HL-60 (cell line): ENCODE measurements around the gene KANK4.

ENCODE experiments used
- DNase-seq, 2 experiments: peaks; one replicate each; pipeline ENCODE4 v3.0.0-alpha.2; 2010 to 2020; ENCODE audit warnings: low read depth in 1 of 2, low spot score in 1 of 2
- H3K27ac ChIP-seq: fragments of 250-450 bp; sonication (Bioruptor Pico); replicated peaks from 2 replicates; pipeline ENCODE4 v1.5.1; 2020; ENCODE audit warnings: mild to moderate bottlenecking, moderate library complexity
- H3K27me3 ChIP-seq: fragments of 250-450 bp; sonication (Bioruptor Pico); 2 replicates; pipeline ENCODE4 v1.5.1; 2021; ENCODE audit warnings: mild to moderate bottlenecking, moderate library complexity; ENCODE audit not compliant: insufficient read depth, poor library complexity, severe bottlenecking
- H3K4me3 ChIP-seq: replicated peaks from 2 replicates; pipeline ENCODE4 v1.5.1; 2011; ENCODE audit warnings: mild to moderate bottlenecking, control low read depth, low read length; ENCODE audit not compliant: insufficient read depth
- CTCF ChIP-seq: IDR thresholded peaks from one replicate; pipeline ENCODE4 v1.5.1; 2011; ENCODE audit warnings: low read length, control low read depth, inconsistent platforms; ENCODE audit not compliant: insufficient read depth
- GABPA ChIP-seq: IDR thresholded peaks from 2 replicates; pipeline ENCODE4 v1.6.1; 2012; ENCODE audit warnings: low read depth
- POLR2AphosphoS5 ChIP-seq: IDR thresholded peaks from 2 replicates; pipeline ENCODE4 v1.6.1; 2012; ENCODE audit warnings: low read depth
- REST ChIP-seq: IDR thresholded peaks from 2 replicates; pipeline ENCODE4 v1.6.1; 2012; ENCODE audit warnings: low read depth; ENCODE audit not compliant: insufficient replicate concordance
- SPI1 ChIP-seq: IDR thresholded peaks from 2 replicates; pipeline ENCODE4 v1.6.1; 2012; ENCODE audit warnings: low read depth, mild to moderate bottlenecking, borderline replicate concordance

KANK4 gene

GRCh38 chr1:62228883-62229187, 90.4 kb downstream of the KANK4 start:
- DNase-seq, result no peak
- no peak overlapping the region for H3K27ac ChIP-seq
- TF ChIP-seq POLR2AphosphoS5 (no peak), GABPA (no peak), REST (no peak), SPI1 (no peak), CTCF (no peak)
- no peaks in the 10 kb centered on the region for H3K27me3 ChIP-seq
- H3K4me3 ChIP-seq, result no peak overlapping the region

GRCh38 chr1:62228136-62228882, 90.9 kb downstream of the KANK4 start:
- no peak overlapping the region for H3K27ac ChIP-seq
- H3K27me3 ChIP-seq, result no peaks in the 10 kb centered on the region
- TF ChIP-seq POLR2AphosphoS5 (no peak), GABPA (no peak), CTCF (no peak), SPI1 (no peak), REST (no peak)
- no peak for DNase-seq
- H3K4me3 ChIP-seq, result no peak overlapping the region

GRCh38 chr1:62227496-62227895, 91.7 kb downstream of the KANK4 start:
- no peak overlapping the region for H3K27ac ChIP-seq
- TF ChIP-seq SPI1, result no peak
- TF ChIP-seq GABPA, result no peak
- TF ChIP-seq REST, result no peak
- TF ChIP-seq POLR2AphosphoS5, result no peak
- no peak for TF ChIP-seq CTCF
- H3K27me3 ChIP-seq, result no peaks in the 10 kb centered on the region
- no peak overlapping the region for H3K4me3 ChIP-seq
- no peak for DNase-seq
